ENCODE results near the gene RALBP1.
A peak's percentile ranks its signal among the peaks of the same experiment; 100 is the strongest.

RALBP1 gene

GRCh38 chr18:9522952-9523351 is 47.6 kb downstream of the RALBP1 start:
- POLR2A ChIA-PET: no interaction called here
- H3K9me3 ChIP-seq (ENCODE audit: control insufficient read depth, insufficient read depth, low read depth, low read length): no peaks in the 10 kb centered on the region; the same call in 1 of the 2 replicates
- peaks cover 4% of the 10 kb centered on the region for H3K4me1 ChIP-seq (ENCODE audit: control insufficient read depth, insufficient read depth, low read length)
- H3K36me3 ChIP-seq (ENCODE audit: control insufficient read depth in 2 of 2, insufficient read depth in 1 of 2, low read length in 2 of 2): peaks cover 7 to 24% of the 10 kb centered on the region in 2 experiments
- H3K4me3 ChIP-seq (ENCODE audit: low read depth, low read length): no peak overlapping the region
- no peak overlapping the region for H3K27ac ChIP-seq (ENCODE audit: extremely low read depth, low read depth, low read length)
- CTCF ChIA-PET: no interaction called here
- TF ChIP-seq BCL11B (tag by site-specific recombination; IDR thresholded peaks at IDR 0.05; ENCODE audit: low read depth) (peak; percentile 43; the same call in 1 of the 2 replicates), ZBTB8A (tag by site-specific recombination; IDR thresholded peaks at IDR 0.05) (peak; percentile 51), ZNF2 (tag by site-specific recombination; IDR thresholded peaks at IDR 0.05) (no peak), KLF16 (tag by site-specific recombination; IDR thresholded peaks at IDR 0.05) (0 out of 2 replicates have a peak, but pooled peaks have one; percentile 42), ZNF157 (tag by site-specific recombination; IDR thresholded peaks at IDR 0.05) (no peak), ZNF324 (tag by site-specific recombination; IDR thresholded peaks at IDR 0.05) (no peak), ZNF629 (tag by site-specific recombination; IDR thresholded peaks at IDR 0.05) (peak; percentile 46; the same call in 1 of the 2 replicates), GFI1B (tag by site-specific recombination; IDR thresholded peaks at IDR 0.05) (peak; percentile 27; the same call in 1 of the 2 replicates), PRDM6 (tag by site-specific recombination; IDR thresholded peaks at IDR 0.05) (peak; percentile 91), PRDM4 (tag by site-specific recombination; IDR thresholded peaks at IDR 0.05) (peak; percentile 42; the same call in 1 of the 2 replicates), INSM2 (tag by site-specific recombination; IDR thresholded peaks at IDR 0.05) (0 out of 2 replicates have a peak, but pooled peaks have one; percentile 12), ZBTB1 (tag by site-specific recombination; IDR thresholded peaks at IDR 0.05) (no peak), REST (tag by site-specific recombination; IDR thresholded peaks at IDR 0.05) (no peak), HIC1 (tag by site-specific recombination; IDR thresholded peaks at IDR 0.05) (no peak), ZNF146 (tag by site-specific recombination; IDR thresholded peaks at IDR 0.05) (no peak), ZBTB44 (tag by site-specific recombination; IDR thresholded peaks at IDR 0.05) (peak; percentile 34; the same call in 1 of the 2 replicates), OSR2 (tag by site-specific recombination; IDR thresholded peaks at IDR 0.05) (peak; percentile 85), WT1 (tag by site-specific recombination; IDR thresholded peaks at IDR 0.05) (peak; percentile 80), ZBTB20 (tag by site-specific recombination; IDR thresholded peaks at IDR 0.05) (no peak), ZNF843 (tag by site-specific recombination; IDR thresholded peaks at IDR 0.05) (peak; percentile 73; the same call in 1 of the 2 replicates), TCF7L2 (IDR thresholded peaks at IDR 0.05; ENCODE audit: borderline replicate concordance, low read depth, low read length) (no peak), ZNF580 (tag by site-specific recombination; IDR thresholded peaks at IDR 0.05) (0 out of 2 replicates have a peak, but pooled peaks have one; percentile 19), SP7 (tag by site-specific recombination; IDR thresholded peaks at IDR 0.05) (peak; percentile 89), ZNF423 (tag by site-specific recombination; IDR thresholded peaks at IDR 0.05) (peak; percentile 53; the same call in 1 of the 2 replicates)

Measured in HEK293 (cell line).